PC-3 (cell line): Measurements from ENCODE around the gene CELA3A. TPM values are rescaled to one million over a fixed set of nuclear protein-coding genes. Genes with fewer than 3 reads are reported as not detected.
"Not testable (repeated sequence)": the region's sequence is repeated elsewhere in the genome, so short reads cannot be mapped to it uniquely, and the experiment has no call there.

ENCODE experiments used
- ATAC-seq: fragments of 200-7000 bp; cut with Tn5 transposase; 2 replicates; pipeline ENCODE4 v1.9.1; 2020; ENCODE audit warnings: mild to moderate bottlenecking, moderate library complexity
- BruUV-seq: library from RNA; stranded (reverse); fragments of 400-500 nt; replicated peaks from 2 replicates; lab custom pipeline; 2021; lab: Mats Ljungman, UMichigan
- CTCF ChIA-PET: fragments of 300-600 bp; sonication (Branson Sonifier 250); formaldehyde crosslinking; loops from one replicate; lab custom pipeline; 2022; ENCODE audit warnings: antibody characterized with exemption; lab: Charles Lee
- POLR2A ChIA-PET: fragments of 300-600 bp; sonication (Branson Sonifier 250); formaldehyde crosslinking; loops from one replicate; lab custom pipeline; 2022; ENCODE audit warnings: antibody characterized with exemption; ENCODE audit not compliant: unreplicated experiment; lab: Charles Lee
- DNase-seq: peaks from one replicate; pipeline ENCODE4 v3.0.0-alpha.2; 2015
- H2AFZ ChIP-seq: fragments of 300-600 bp; sonication (generic); 2 replicates; pipeline ENCODE4 v1.6.0; 2016; ENCODE audit warnings: antibody characterized with exemption, low read length
- H3F3A ChIP-seq: fragments of 300-600 bp; sonication (generic); one replicate; pipeline ENCODE4 v1.6.0; 2017; ENCODE audit warnings: antibody characterized with exemption, low read length, control low read depth, mild to moderate bottlenecking; ENCODE audit not compliant: unreplicated experiment
- H3K27ac ChIP-seq: fragments of 300-600 bp; sonication (generic); 2 replicates; pipeline ENCODE4 v1.5.1; 2016; ENCODE audit warnings: mild to moderate bottlenecking, low read length
- H3K27me3 ChIP-seq: fragments of 300-600 bp; sonication (generic); 2 replicates; pipeline ENCODE4 v1.6.1; 2016; ENCODE audit warnings: low read length, mixed read lengths
- H3K36me3 ChIP-seq: fragments of 300-600 bp; sonication (generic); 2 replicates; pipeline ENCODE4 v1.6.1; 2016; ENCODE audit warnings: low read depth, mixed run types, low read length, mixed read lengths
- H3K4me1 ChIP-seq: fragments of 300-600 bp; sonication (generic); 2 replicates; pipeline ENCODE4 v1.5.1; 2016; ENCODE audit warnings: low read length; ENCODE audit not compliant: insufficient read depth
- H3K4me2 ChIP-seq: fragments of 300-600 bp; sonication (generic); 2 replicates; pipeline ENCODE4 v1.6.0; 2016; ENCODE audit warnings: low read length
- H3K4me3 ChIP-seq: fragments of 300-600 bp; sonication (generic); 2 replicates; pipeline ENCODE4 v1.5.1; 2016; ENCODE audit warnings: mild to moderate bottlenecking, low read length, mixed read lengths
- H3K79me2 ChIP-seq: fragments of 300-600 bp; sonication (generic); 2 replicates; pipeline ENCODE4 v1.6.1; 2017; ENCODE audit warnings: low read length, mixed read lengths
- H3K9ac ChIP-seq: fragments of 300-600 bp; sonication (generic); 2 replicates; pipeline ENCODE4 v1.6.0; 2016; ENCODE audit warnings: mild to moderate bottlenecking, low read length
- H3K9me2 ChIP-seq: fragments of 300-600 bp; sonication (generic); replicated peaks from 2 replicates; pipeline ENCODE4 v1.6.1; 2016; ENCODE audit warnings: mixed run types, low read length, mixed read lengths
- H3K9me3 ChIP-seq: fragments of 300-600 bp; sonication (generic); 2 replicates; pipeline ENCODE4 v1.6.1; 2016; ENCODE audit warnings: low read length, mixed read lengths
- H4K20me1 ChIP-seq: fragments of 300-600 bp; sonication (generic); 2 replicates; pipeline ENCODE4 v1.6.1; 2016; ENCODE audit warnings: low read length, mixed read lengths
- intact Hi-C: fragments of 100-400 bp; cut with micrococcal nuclease; formaldehyde crosslinking; loops from 2 replicates; pipeline ENCODE4 v1.9.0; 2023
- total RNA-seq: library from RNA; depleted of rRNA; stranded (reverse); fragments of >200 nt; gene quantifications from 2 replicates; pipeline ENCODE4 v1.2.3, GENCODE V29; 2014

Gene CELA3A
- total RNA-seq, 1 experiment from 2014 or later: not detected

DNA sequence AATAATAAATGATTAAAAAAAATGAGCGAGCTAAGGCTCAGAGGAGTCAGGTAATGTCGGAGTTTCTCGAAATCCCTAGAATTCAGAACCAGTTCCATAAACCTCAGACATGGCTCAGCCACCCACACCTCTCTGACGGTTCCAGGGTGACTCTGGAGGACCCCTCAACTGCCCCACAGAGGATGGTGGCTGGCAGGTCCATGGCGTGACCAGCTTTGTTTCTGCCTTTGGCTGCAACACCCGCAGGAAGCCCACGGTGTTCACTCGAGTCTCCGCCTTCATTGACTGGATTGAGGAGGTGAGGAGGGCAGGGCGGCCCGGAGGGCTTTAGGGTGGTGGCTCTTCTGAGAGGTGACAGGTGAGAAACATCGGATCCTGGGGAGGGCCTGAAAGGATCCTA lies 15.1 kb upstream of the CELA3A start:
- H3K4me3 ChIP-seq, POLR2A ChIA-PET, ATAC-seq, H3K4me2 ChIP-seq, H3K9me3 ChIP-seq, H3K27me3 ChIP-seq, DNase-seq, H3K79me2 ChIP-seq, H4K20me1 ChIP-seq, BruUV-seq, H3F3A ChIP-seq, H2AFZ ChIP-seq, H3K27ac ChIP-seq, H3K9ac ChIP-seq, H3K9me2 ChIP-seq, H3K4me1 ChIP-seq, H3K36me3 ChIP-seq, intact Hi-C loops, CTCF ChIA-PET: not testable (repeated sequence)

DNA sequence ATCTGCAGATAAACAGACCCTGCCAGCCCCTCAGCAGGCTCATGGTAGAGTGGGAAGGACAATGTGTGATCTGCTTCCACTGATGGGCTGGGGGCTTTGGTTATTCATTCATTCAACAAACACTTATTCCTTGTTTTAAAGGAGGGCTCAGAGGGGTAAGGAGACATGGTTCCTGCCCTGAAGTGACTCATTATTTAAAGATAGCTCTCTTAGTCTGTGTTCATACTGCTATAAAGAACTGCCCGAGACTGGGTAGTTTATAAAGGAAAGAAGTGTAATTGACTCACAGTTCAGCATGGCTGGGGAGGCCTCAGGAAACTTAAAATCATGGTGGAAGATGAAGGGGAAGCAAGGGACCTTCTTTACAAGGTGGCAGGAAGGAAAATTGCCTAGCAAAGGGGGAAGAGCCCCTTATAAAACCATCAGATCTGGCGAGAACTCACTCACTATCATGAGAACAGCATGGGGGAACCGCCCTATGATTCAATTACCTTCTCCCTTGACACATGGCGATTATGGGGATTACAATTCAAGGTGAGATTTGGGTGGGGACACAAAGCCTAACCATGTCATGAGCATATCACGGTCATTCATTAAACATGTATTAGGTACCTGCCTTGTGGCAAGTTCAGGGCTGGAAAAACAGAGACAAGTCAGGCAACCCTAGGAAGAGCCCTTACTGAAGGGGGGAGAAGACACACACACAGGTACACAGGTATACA lies 11.6 kb upstream of the CELA3A start:
- H3F3A ChIP-seq, H3K27ac ChIP-seq, CTCF ChIA-PET, intact Hi-C loops, H2AFZ ChIP-seq, H3K36me3 ChIP-seq, H3K9ac ChIP-seq, H3K4me1 ChIP-seq, H3K9me2 ChIP-seq, POLR2A ChIA-PET, H4K20me1 ChIP-seq, H3K27me3 ChIP-seq, H3K9me3 ChIP-seq, H3K4me2 ChIP-seq, H3K4me3 ChIP-seq, BruUV-seq, H3K79me2 ChIP-seq: not testable (repeated sequence)
- peak; percentile 92 for ATAC-seq
- peak; percentile 19 for DNase-seq

DNA sequence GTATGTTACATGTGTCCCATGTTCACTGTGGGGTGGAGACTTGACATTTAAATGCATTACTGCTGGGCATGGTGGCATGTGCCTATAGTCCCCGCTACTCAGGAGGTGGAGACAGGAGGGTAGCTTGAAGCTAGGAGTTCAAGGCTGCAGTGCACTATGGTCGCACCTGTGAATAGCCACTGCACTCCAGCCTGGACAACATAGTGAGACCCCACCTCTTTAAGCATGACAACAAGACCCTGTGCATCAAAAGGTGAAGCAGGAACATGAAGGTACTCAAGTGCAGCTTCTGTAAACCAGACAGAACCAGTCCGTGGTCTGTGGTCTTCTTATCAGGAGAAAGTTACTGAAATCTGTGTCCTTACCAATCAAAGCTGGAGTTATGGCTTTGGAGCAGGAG lies 9.3 kb upstream of the CELA3A start:
- CTCF ChIA-PET, POLR2A ChIA-PET, H3F3A ChIP-seq, H3K4me2 ChIP-seq, H3K4me3 ChIP-seq, H3K9ac ChIP-seq, H3K27ac ChIP-seq, H3K79me2 ChIP-seq, H4K20me1 ChIP-seq, H3K4me1 ChIP-seq, H3K9me2 ChIP-seq, H3K9me3 ChIP-seq, H3K36me3 ChIP-seq, ATAC-seq, DNase-seq, H3K27me3 ChIP-seq, H2AFZ ChIP-seq, intact Hi-C loops, BruUV-seq: not testable (repeated sequence)

- H3K27me3 ChIP-seq, H3K36me3 ChIP-seq, H3K9me2 ChIP-seq, H3K4me3 ChIP-seq, H3K9me3 ChIP-seq, H3K79me2 ChIP-seq, H2AFZ ChIP-seq, CTCF ChIA-PET, intact Hi-C loops, H4K20me1 ChIP-seq, H3K9ac ChIP-seq, ATAC-seq, POLR2A ChIA-PET, DNase-seq, H3F3A ChIP-seq, H3K27ac ChIP-seq, BruUV-seq, H3K4me2 ChIP-seq: not testable (repeated sequence)
- peaks cover 13% of the 10 kb centered on the region; the same call in 1 of the 2 replicates for H3K4me1 ChIP-seq
Measured at GRCh38 chr1:21994716-21995115, 6.7 kb upstream of the CELA3A start.

- H3K4me3 ChIP-seq, H3K9me3 ChIP-seq, H3K79me2 ChIP-seq, POLR2A ChIA-PET, H3K27me3 ChIP-seq, DNase-seq, ATAC-seq, H3K4me2 ChIP-seq, H2AFZ ChIP-seq, H3K9me2 ChIP-seq, BruUV-seq, H4K20me1 ChIP-seq, intact Hi-C loops, H3K9ac ChIP-seq, H3K36me3 ChIP-seq, H3F3A ChIP-seq, CTCF ChIA-PET: not testable (repeated sequence)
- peaks cover 13% of the 10 kb centered on the region; the same call in 1 of the 2 replicates for H3K4me1 ChIP-seq
- peak overlapping the region; percentile 91; the same call in 1 of the 2 replicates for H3K27ac ChIP-seq
Measured at GRCh38 chr1:21996663-21996970, 4.8 kb upstream of the CELA3A start.

DNA sequence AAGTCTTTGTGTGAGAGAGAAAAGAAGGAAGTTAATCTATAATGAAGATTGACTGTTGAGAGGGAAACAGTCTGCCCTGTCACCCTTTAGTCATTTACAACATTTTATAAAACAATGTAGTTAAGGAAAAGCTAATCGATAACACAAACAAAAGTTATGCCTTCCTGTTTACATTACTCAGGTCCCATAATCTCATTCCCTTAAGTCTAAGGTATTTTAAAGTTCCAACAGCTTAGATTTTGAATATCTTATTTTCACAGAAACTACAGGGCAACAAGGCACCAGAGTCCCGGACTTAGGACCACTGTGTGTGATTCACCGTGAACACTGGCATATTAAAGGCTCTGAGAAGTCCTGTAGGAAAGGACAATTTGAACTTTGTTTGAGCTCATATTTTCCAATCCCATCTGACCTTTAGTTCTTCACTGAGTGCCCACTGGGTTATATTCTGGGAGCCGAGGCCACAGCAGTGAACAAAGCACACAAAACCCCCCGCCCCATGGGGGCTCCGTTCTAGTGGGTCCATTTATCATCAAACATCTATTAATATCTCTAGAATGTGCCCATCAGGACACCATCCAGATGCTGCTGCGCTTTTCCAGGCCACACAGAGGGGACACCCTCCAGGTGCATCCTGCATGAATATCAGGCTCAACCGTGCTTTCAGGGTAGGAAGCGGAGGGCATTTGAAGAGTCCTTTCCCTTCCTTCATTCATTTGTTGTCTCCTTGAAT lies 3.4 kb upstream of the CELA3A start:
- DNase-seq (peak; percentile 56), ATAC-seq (peak; percentile 88)
- H3K79me2 ChIP-seq, H3K27me3 ChIP-seq, H3K9me3 ChIP-seq, H3F3A ChIP-seq, H2AFZ ChIP-seq, H3K4me3 ChIP-seq, H3K9me2 ChIP-seq, H3K36me3 ChIP-seq, H4K20me1 ChIP-seq: not testable (repeated sequence)
- Histone ChIP-seq H3K9ac (peak overlapping the region; percentile 33), H3K27ac (peak overlapping the region; percentile 91), H3K4me1 (peaks cover 13% of the 10 kb centered on the region; the same call in 1 of the 2 replicates), H3K4me2 (peak overlapping the region; percentile 57)
- intact Hi-C loops: loop anchor here (1.0 kb wide), 1 partner anchor 21 kb away; no protein-coding TSS in a partner anchor
- TSS peak; percentile 86 for BruUV-seq
- ChIA-PET CTCF (interaction anchor here (0.6 kb wide), 1 partner anchor 743 kb away, joined by 5 read pairs; no protein-coding TSS in a partner anchor), POLR2A (interaction anchor here (0.7 kb wide), 1 partner anchor 14 kb away, joined by 6 read pairs; no protein-coding TSS in a partner anchor)
